Measurements from ENCODE around the gene ATP13A4.

GRCh38 chr3:193556841-193557240 lies 2.1 kb upstream of the ATP13A4 start:
- no peak for TF ChIP-seq POLR2A (IDR thresholded peaks at IDR 0.05)
- TF ChIP-seq, protein P1, sequence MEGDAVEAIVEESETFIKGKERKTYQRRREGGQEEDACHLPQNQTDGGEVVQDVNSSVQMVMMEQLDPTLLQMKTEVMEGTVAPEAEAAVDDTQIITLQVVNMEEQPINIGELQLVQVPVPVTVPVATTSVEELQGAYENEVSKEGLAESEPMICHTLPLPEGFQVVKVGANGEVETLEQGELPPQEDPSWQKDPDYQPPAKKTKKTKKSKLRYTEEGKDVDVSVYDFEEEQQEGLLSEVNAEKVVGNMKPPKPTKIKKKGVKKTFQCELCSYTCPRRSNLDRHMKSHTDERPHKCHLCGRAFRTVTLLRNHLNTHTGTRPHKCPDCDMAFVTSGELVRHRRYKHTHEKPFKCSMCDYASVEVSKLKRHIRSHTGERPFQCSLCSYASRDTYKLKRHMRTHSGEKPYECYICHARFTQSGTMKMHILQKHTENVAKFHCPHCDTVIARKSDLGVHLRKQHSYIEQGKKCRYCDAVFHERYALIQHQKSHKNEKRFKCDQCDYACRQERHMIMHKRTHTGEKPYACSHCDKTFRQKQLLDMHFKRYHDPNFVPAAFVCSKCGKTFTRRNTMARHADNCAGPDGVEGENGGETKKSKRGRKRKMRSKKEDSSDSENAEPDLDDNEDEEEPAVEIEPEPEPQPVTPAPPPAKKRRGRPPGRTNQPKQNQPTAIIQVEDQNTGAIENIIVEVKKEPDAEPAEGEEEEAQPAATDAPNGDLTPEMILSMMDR (IDR thresholded peaks at IDR 0.05) = no peak

Measured in uterus (tissue), 2 donors.